Activated CD8-positive, alpha-beta T cell treated with anti-CD3 and anti-CD28 coated beads for 36 hours (primary cell): ENCODE measurements around the gene ATRN. TPM values are rescaled to one million over a fixed set of nuclear protein-coding genes. Genes with fewer than 3 reads are reported as not detected.

ENCODE experiments used
- ATAC-seq: fragments of 200-7000 bp; cut with Tn5 transposase; one replicate; pipeline ENCODE4 v1.10.0; 2021; ENCODE audit warnings: mild to moderate bottlenecking, moderate library complexity
- CTCF ChIA-PET: fragments of 350-600 bp; sonication (Branson Sonifier 250); formaldehyde crosslinking; loops from one replicate; lab custom pipeline; 2021; ENCODE audit warnings: antibody characterized with exemption; lab: Charles Lee
- POLR2A ChIA-PET: fragments of 350-600 bp; sonication (Branson Sonifier 250); formaldehyde crosslinking; loops from one replicate; lab custom pipeline; 2021; ENCODE audit warnings: antibody characterized with exemption; lab: Charles Lee
- DNase-seq: peaks from one replicate; pipeline ENCODE4 v3.0.0-alpha.2; 2020
- H3K27ac Mint-ChIP-seq: one replicate; pipeline ENCODE4 v1.8.0; 2021; ENCODE audit warnings: mild to moderate bottlenecking, mixed read lengths
- H3K27me3 Mint-ChIP-seq: one replicate; pipeline ENCODE4 v1.8.0; 2021; ENCODE audit warnings: mixed read lengths
- H3K36me3 Mint-ChIP-seq: one replicate; pipeline ENCODE4 v1.8.0; 2021; ENCODE audit warnings: low read depth, mixed read lengths
- H3K4me1 Mint-ChIP-seq: one replicate; pipeline ENCODE4 v1.8.0; 2021; ENCODE audit warnings: low read depth, mixed read lengths
- H3K4me3 Mint-ChIP-seq: one replicate; pipeline ENCODE4 v1.8.0; 2021; ENCODE audit warnings: mild to moderate bottlenecking, moderate library complexity, mixed read lengths
- H3K9me3 Mint-ChIP-seq: one replicate; pipeline ENCODE4 v1.8.0; 2021; ENCODE audit warnings: mixed read lengths
- CTCF ChIP-seq: fragments of 200-600 bp; IDR thresholded peaks from one replicate; pipeline ENCODE4 v1.8.0; 2022; ENCODE audit warnings: antibody characterized with exemption, mild to moderate bottlenecking
- intact Hi-C: fragments of 100-400 bp; cut with micrococcal nuclease; formaldehyde crosslinking; loops from one replicate; pipeline ENCODE4 v1.10.0; 2022
- total RNA-seq, 2 experiments: library from RNA; stranded (reverse); gene quantifications; one replicate each; pipeline ENCODE4 v1.2.3, GENCODE V29; 2021

ATRN gene
- total RNA-seq, 2 experiments from 2014 or later = 8.2 to 8.6 TPM

GRCh38 chr20:3678198-3678597 is 207.4 kb downstream of the ATRN start:
- intact Hi-C loops = loop anchor here (5.0 kb wide), 1 partner anchor 34 kb away; the partner anchor contains the start of gene SIGLEC1
- no peak overlapping the region for H3K27ac Mint-ChIP-seq
- H3K36me3 Mint-ChIP-seq = no peaks in the 10 kb centered on the region
- H3K4me3 Mint-ChIP-seq = no peak overlapping the region
- H3K27me3 Mint-ChIP-seq = peaks cover 44% of the 10 kb centered on the region
- CTCF ChIA-PET = interaction anchor here (2.3 to 5.2 kb wide), 7 partner anchors 9 to 407 kb away, joined by 8 to 79 read pairs (median 13); no protein-coding TSS in a partner anchor
- no peak for ATAC-seq
- POLR2A ChIA-PET = no interaction called here
- H3K4me1 Mint-ChIP-seq = no peaks in the 10 kb centered on the region
- no peaks in the 10 kb centered on the region for H3K9me3 Mint-ChIP-seq
- no peak for TF ChIP-seq CTCF
- no peak for DNase-seq

- H3K27me3 Mint-ChIP-seq = peaks cover 46% of the 10 kb centered on the region
- no peak for ATAC-seq
- CTCF ChIA-PET = interaction anchor here (3.3 to 5.2 kb wide), 3 partner anchors 12 to 30 kb away, joined by 31 to 79 read pairs (median 32); no protein-coding TSS in a partner anchor
- intact Hi-C loops = loop anchor here (5.0 kb wide), 1 partner anchor 33 kb away; the partner anchor contains the start of gene SIGLEC1
- H3K27ac Mint-ChIP-seq = no peak overlapping the region
- no peaks in the 10 kb centered on the region for H3K36me3 Mint-ChIP-seq
- POLR2A ChIA-PET = interaction anchor here (0.6 kb wide), 1 partner anchor 20 kb away, joined by 4 read pairs; no protein-coding TSS in a partner anchor
- TF ChIP-seq CTCF = no peak
- H3K9me3 Mint-ChIP-seq = no peaks in the 10 kb centered on the region
- no peak overlapping the region for H3K4me3 Mint-ChIP-seq
- no peaks in the 10 kb centered on the region for H3K4me1 Mint-ChIP-seq
- no peak for DNase-seq
Observed at GRCh38 chr20:3678856-3679720, 208.3 kb downstream of the ATRN start.

- Mint-ChIP-seq H3K4me1 (no peaks in the 10 kb centered on the region), H3K4me3 (no peak overlapping the region), H3K27ac (no peak overlapping the region), H3K36me3 (no peaks in the 10 kb centered on the region), H3K9me3 (no peaks in the 10 kb centered on the region), H3K27me3 (peaks cover 43% of the 10 kb centered on the region)
- POLR2A ChIA-PET = interaction anchor here (0.6 kb wide), 1 partner anchor 19 kb away, joined by 4 read pairs; no protein-coding TSS in a partner anchor
- DNase-seq (no peak), ATAC-seq (no peak)
- intact Hi-C loops = loop anchor here (5.0 kb wide), 1 partner anchor 32 kb away; the partner anchor contains the start of gene SIGLEC1
- CTCF ChIA-PET = interaction anchor here (4.5 to 5.2 kb wide), 2 partner anchors 17 to 29 kb away, joined by 32 to 79 read pairs; no protein-coding TSS in a partner anchor
- TF ChIP-seq CTCF = no peak
Observed at GRCh38 chr20:3679749-3680700, 209.2 kb downstream of the ATRN start.

- ChIA-PET POLR2A (no interaction called here), CTCF (interaction anchor here (0.9 to 5.2 kb wide), 2 partner anchors 28 to 117 kb away, joined by 3 to 79 read pairs; no protein-coding TSS in a partner anchor)
- Mint-ChIP-seq H3K27ac (no peak overlapping the region), H3K4me3 (no peak overlapping the region), H3K4me1 (no peaks in the 10 kb centered on the region), H3K36me3 (no peaks in the 10 kb centered on the region), H3K27me3 (peaks cover 39% of the 10 kb centered on the region), H3K9me3 (no peaks in the 10 kb centered on the region)
- ATAC-seq (no peak), DNase-seq (no peak)
- intact Hi-C loops = no loop called here
- no peak for TF ChIP-seq CTCF
Observed at GRCh38 chr20:3680701-3681351, 210.0 kb downstream of the ATRN start.
